ENCODE measurements around the gene ADCY3.

ADCY3 gene

DNA sequence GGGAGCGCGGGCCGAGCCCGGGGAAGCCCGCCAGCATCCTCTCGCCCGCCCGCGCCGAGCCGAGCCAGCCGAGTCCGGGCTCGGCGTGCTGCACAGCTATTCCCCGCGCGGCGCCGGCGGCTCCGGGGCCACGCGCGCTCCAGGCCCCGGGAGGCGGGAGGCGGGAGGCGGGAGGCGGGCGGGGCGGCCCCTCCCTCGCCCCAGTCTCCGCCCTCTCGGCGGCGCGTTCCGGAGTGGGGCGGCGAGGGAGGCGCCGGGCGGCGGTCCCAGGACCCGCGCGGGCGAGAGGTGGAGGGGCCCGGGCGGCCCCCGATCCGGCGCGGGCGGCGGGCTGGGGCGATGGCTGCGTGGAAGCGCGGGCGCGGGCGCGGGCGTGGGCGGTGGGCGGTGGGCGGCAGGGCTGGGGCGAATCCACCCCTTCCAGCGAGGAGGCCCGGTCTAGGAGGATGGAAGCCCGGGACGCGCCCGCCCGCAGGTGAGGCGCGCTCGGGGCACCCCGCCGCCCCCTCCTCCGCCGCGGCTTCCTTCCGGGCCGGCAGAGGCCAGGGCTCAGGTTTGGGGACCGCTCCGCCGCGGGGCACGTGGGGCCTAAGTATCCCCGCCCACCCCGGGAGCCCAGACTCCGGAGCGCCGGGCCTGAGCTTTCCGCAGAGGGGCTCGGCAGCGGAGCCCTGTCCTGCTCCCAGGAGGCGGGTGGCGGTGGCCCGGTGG is at the start of gene ADCY3:
Gene ADCY3 (minus strand): TSS at position 140 of the 711 bp plus-strand sequence. CDS start 1,250 bp downstream, outside the sequence.
- DNase-seq (peak; percentile 70), ATAC-seq (peak; percentile 37)
- peak within 1 kb of the TSS; percentile 94 for H3K4me3 Mint-ChIP-seq
- no peaks in the 10 kb centered on the region for H3K27me3 Mint-ChIP-seq
- H3K36me3 Mint-ChIP-seq (ENCODE audit: low read depth), result peaks cover 18% of the 10 kb centered on the region
- no peaks in the 10 kb centered on the region for H3K9me3 Mint-ChIP-seq
- peaks cover 36% of the 10 kb centered on the region for H3K4me1 Mint-ChIP-seq
- H3K27ac Mint-ChIP-seq, result peak within 1 kb of the TSS; percentile 92

DNA sequence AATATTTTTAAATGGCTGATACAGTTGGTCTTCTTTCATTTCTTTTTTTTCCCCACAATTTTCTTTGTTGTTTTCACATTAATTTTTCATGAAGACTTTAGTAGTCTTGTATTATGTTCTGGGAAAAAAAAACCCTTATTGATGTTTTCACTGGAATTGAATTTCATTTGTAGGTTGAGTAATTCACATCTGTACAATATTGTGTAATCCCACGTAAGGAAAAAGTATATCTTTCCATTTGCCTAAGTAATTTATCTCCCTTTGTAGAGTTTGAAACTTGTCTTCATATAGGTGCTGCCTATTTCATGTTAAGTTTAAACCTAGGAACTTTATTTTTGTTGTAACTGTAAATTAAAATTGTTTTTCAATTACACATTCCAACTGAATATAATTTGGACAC is 49.7 kb upstream of the ADCY3 start:
- Mint-ChIP-seq H3K4me3 (no peak overlapping the region), H3K4me1 (peaks cover 24% of the 10 kb centered on the region), H3K9me3 (no peaks in the 10 kb centered on the region), H3K27me3 (no peaks in the 10 kb centered on the region), H3K27ac (no peak overlapping the region), H3K36me3 (ENCODE audit: low read depth) (peaks cover 15% of the 10 kb centered on the region)
- DNase-seq, result no peak
- no peak for ATAC-seq

DNA sequence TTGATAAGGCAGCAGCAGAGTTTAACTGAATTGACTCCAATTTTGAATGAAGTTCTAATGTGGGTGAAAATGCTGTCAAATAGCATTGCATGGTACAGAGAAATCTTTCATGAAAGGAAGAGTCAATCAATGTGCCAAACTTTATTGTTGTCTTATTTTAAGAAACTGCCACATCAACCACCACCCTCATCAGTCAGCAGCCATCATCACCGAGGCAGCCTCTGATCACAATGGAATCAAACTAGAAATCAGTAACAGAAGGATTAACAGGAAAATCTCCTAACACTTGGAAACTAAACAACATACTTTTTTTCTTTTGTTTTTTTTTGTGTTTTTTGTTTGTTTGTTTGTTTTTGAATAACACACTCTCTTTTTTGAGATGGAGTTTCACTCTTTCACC is 41.9 kb upstream of the ADCY3 start:
- DNase-seq (no peak), ATAC-seq (no peak)
- peaks cover 58% of the 10 kb centered on the region for H3K36me3 Mint-ChIP-seq (ENCODE audit: low read depth)
- no peak overlapping the region for H3K27ac Mint-ChIP-seq
- H3K9me3 Mint-ChIP-seq, result no peaks in the 10 kb centered on the region
- no peak overlapping the region for H3K4me3 Mint-ChIP-seq
- no peaks in the 10 kb centered on the region for H3K27me3 Mint-ChIP-seq
- H3K4me1 Mint-ChIP-seq, result peaks cover 3% of the 10 kb centered on the region

DNA sequence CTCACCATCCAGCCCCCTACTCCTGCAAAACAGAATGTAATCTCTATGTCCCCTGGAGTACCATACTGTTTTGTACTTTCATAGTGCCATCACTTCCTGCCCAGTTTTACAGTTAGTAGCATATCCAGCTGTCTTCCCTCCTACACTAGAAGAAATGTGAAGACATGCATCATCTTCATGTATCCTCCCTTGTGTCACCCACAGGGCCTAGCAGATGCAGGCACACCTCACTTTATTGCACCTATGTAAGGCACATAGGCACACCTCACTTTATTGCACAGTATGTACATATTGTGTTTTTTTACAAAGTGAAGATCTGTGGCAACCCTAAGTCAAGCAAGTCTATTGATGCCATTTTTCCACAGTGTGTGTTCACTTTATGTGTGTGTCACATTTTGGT is 39.7 kb upstream of the ADCY3 start:
- ATAC-seq (no peak), DNase-seq (no peak)
- Mint-ChIP-seq H3K4me1 (peaks cover 3% of the 10 kb centered on the region), H3K36me3 (ENCODE audit: low read depth) (peaks cover 70% of the 10 kb centered on the region), H3K27ac (no peak overlapping the region), H3K9me3 (peaks cover 11% of the 10 kb centered on the region), H3K4me3 (no peak overlapping the region), H3K27me3 (no peaks in the 10 kb centered on the region)

DNA sequence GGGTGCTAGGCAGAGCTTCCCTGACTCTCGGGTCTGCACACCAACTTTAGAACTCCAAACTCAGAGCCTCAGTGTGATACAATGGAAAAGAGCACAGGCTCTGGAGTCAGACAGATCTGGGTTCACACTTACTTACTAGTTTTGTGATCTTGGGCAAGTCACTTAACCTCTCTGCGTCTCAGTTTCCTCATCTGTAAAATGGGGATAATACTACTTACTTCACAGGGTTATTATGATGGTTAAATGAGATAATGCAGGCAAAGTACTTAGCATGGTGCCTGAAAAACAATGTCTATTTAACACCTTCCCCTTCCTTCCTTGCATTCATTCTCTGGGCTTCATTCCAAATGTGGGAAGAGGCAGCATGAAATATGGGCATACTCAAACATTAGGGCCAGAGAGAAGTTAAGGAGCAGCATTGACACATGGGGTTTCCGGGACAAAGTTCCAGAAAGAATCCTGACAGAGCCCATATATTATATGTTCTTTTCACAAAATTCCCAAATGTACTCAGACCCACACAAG is 38.4 kb upstream of the ADCY3 start:
- no peak for ATAC-seq
- H3K27ac Mint-ChIP-seq, result no peak overlapping the region

GRCh38 chr2:24957976-24958375 is 37.9 kb upstream of the ADCY3 start:
- Mint-ChIP-seq H3K27ac (no peak overlapping the region), H3K9me3 (peaks cover 11% of the 10 kb centered on the region), H3K4me3 (no peak overlapping the region), H3K27me3 (no peaks in the 10 kb centered on the region), H3K36me3 (ENCODE audit: low read depth) (peaks cover 68% of the 10 kb centered on the region), H3K4me1 (peaks cover 3% of the 10 kb centered on the region)
- DNase-seq (no peak), ATAC-seq (no peak)

More for the DNA sequence above, 38.4 kb upstream of the ADCY3 start:
- Mint-ChIP-seq H3K36me3 (ENCODE audit: low read depth) (peaks cover 69% of the 10 kb centered on the region), H3K4me1 (peaks cover 3% of the 10 kb centered on the region), H3K9me3 (peaks cover 11% of the 10 kb centered on the region), H3K4me3 (no peak overlapping the region), H3K27me3 (no peaks in the 10 kb centered on the region)
- DNase-seq, result no peak

DNA sequence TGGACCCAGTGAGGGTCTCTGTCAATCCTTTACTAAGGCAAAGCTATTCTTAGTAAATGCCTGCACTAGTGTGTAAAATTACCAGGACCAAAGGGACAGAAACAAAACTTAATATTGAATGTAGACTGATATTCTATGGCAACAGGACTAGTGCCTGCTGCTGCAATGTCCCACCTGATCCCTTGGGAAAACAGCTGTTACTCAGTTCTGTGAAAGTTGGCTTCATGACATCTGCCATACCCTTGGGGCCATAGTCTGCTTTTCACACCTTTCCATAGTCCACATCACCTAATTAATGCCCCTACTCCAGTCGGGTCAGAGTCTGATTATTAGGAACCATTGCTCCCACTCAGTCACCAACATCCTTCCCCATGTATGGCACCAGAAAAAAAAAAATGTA is 37.2 kb upstream of the ADCY3 start:
- peaks cover 11% of the 10 kb centered on the region for H3K9me3 Mint-ChIP-seq
- no peak overlapping the region for H3K27ac Mint-ChIP-seq
- no peak overlapping the region for H3K4me3 Mint-ChIP-seq
- DNase-seq, result no peak
- H3K4me1 Mint-ChIP-seq, result peaks cover 3% of the 10 kb centered on the region
- no peak for ATAC-seq
- H3K27me3 Mint-ChIP-seq, result no peaks in the 10 kb centered on the region
- H3K36me3 Mint-ChIP-seq (ENCODE audit: low read depth), result peaks cover 64% of the 10 kb centered on the region

GRCh38 chr2:24955921-24956320 is 35.9 kb upstream of the ADCY3 start:
- Mint-ChIP-seq H3K4me1 (peaks cover 3% of the 10 kb centered on the region), H3K27me3 (no peaks in the 10 kb centered on the region), H3K9me3 (peaks cover 11% of the 10 kb centered on the region), H3K27ac (no peak overlapping the region), H3K4me3 (no peak overlapping the region), H3K36me3 (ENCODE audit: low read depth) (peaks cover 66% of the 10 kb centered on the region)
- no peak for ATAC-seq
- DNase-seq, result no peak

- DNase-seq (no peak), ATAC-seq (no peak)
- H3K27ac Mint-ChIP-seq, result no peak overlapping the region
- H3K36me3 Mint-ChIP-seq (ENCODE audit: low read depth), result peaks cover 68% of the 10 kb centered on the region
- no peak overlapping the region for H3K4me3 Mint-ChIP-seq
- no peaks in the 10 kb centered on the region for H3K27me3 Mint-ChIP-seq
- peaks cover 11% of the 10 kb centered on the region for H3K9me3 Mint-ChIP-seq
- peaks cover 3% of the 10 kb centered on the region for H3K4me1 Mint-ChIP-seq
Observed at GRCh38 chr2:24955232-24955631, 35.2 kb upstream of the ADCY3 start.

DNA sequence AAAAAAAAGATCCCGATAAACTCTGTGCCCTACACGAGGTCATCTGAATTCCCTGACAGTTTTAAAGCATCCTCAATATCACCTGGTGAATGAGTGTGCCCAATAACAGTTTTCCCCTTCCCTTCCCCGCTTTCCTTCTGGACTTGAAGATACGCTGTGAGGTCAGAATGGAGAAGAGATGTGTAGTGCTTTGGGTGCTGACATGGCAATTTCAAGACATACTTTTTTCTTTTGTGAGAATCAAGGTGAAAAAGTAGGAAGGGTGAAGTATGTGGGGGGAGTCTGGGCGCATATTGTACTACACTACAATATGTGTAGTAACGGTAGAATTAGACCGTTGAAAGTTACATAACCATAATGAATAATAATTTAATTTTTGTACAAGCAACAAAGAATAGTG is 30.1 kb upstream of the ADCY3 start:
- no peak overlapping the region for H3K27ac Mint-ChIP-seq
- no peaks in the 10 kb centered on the region for H3K4me1 Mint-ChIP-seq
- peaks cover 29% of the 10 kb centered on the region for H3K36me3 Mint-ChIP-seq (ENCODE audit: low read depth)
- no peak overlapping the region for H3K4me3 Mint-ChIP-seq
- no peaks in the 10 kb centered on the region for H3K27me3 Mint-ChIP-seq
- no peak for ATAC-seq
- peaks cover 3% of the 10 kb centered on the region for H3K9me3 Mint-ChIP-seq
- no peak for DNase-seq

DNA sequence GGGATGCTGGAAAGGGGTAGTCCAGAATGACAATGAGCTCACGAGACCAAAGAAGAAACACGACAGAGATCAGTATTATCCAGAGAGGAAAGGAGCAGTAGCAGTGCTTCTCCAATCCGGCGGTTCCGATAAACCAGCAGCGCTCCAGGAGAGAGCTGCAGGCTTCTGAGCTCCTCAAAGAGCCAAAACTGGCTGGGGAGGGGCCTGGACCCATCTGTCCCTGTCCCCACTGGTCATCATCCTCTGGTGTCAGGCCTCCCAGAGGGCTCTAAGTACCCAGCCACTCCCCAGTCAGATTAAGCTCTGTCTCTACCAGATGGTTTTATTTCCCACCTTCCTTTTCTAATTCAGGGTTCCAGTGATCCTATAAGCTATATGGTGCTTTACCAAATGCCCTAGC is 28.5 kb upstream of the ADCY3 start:
- no peaks in the 10 kb centered on the region for H3K4me1 Mint-ChIP-seq
- no peak for DNase-seq
- no peak overlapping the region for H3K4me3 Mint-ChIP-seq
- no peak for ATAC-seq
- no peaks in the 10 kb centered on the region for H3K27me3 Mint-ChIP-seq
- no peak overlapping the region for H3K27ac Mint-ChIP-seq
- peaks cover 17% of the 10 kb centered on the region for H3K36me3 Mint-ChIP-seq (ENCODE audit: low read depth)
- H3K9me3 Mint-ChIP-seq, result no peaks in the 10 kb centered on the region

DNA sequence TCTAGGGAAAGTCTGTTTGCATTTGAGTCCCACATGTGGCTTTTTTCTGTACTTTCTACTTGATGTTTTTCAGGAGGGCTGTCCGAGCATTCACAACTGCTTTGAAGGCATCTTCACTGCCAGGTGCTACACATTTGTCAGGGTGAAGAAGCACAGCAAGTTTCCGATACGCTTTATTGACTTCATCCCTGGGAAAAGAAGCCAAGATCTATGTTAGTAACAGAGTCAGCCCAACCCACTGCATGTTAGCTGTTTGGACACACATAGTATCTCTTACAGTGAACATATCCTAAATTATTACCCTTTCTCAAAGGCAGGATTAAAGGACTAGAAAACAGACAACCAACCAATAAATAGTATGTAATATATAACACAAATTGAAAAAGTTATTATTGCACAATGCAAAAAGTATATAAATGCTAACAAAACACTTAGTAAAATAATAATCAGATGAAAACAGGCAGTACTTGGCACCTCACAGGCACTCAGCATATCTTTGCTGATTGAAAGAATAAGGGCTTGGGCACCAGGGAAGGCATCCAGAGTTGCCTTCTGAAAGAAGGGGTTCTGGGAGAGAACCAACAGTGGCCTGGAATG is 27.6 kb upstream of the ADCY3 start:
- H3K4me3 Mint-ChIP-seq, result no peak overlapping the region
- peaks cover 16% of the 10 kb centered on the region for H3K36me3 Mint-ChIP-seq (ENCODE audit: low read depth)
- no peaks in the 10 kb centered on the region for H3K4me1 Mint-ChIP-seq
- no peaks in the 10 kb centered on the region for H3K9me3 Mint-ChIP-seq
- H3K27ac Mint-ChIP-seq, result no peak overlapping the region
- ATAC-seq (no peak), DNase-seq (no peak)
- no peaks in the 10 kb centered on the region for H3K27me3 Mint-ChIP-seq

GRCh38 chr2:24945907-24946306 is 25.9 kb upstream of the ADCY3 start:
- H3K27me3 Mint-ChIP-seq, result no peaks in the 10 kb centered on the region
- no peaks in the 10 kb centered on the region for H3K4me1 Mint-ChIP-seq
- peaks cover 8% of the 10 kb centered on the region for H3K36me3 Mint-ChIP-seq (ENCODE audit: low read depth)
- DNase-seq, result no peak
- no peak for ATAC-seq
- H3K9me3 Mint-ChIP-seq, result no peaks in the 10 kb centered on the region
- no peak overlapping the region for H3K27ac Mint-ChIP-seq
- H3K4me3 Mint-ChIP-seq, result no peak overlapping the region

GRCh38 chr2:24943427-24944053 is 23.5 kb upstream of the ADCY3 start:
- ATAC-seq (no peak), DNase-seq (no peak)
- Mint-ChIP-seq H3K4me1 (no peaks in the 10 kb centered on the region), H3K4me3 (no peak overlapping the region), H3K9me3 (no peaks in the 10 kb centered on the region), H3K27me3 (no peaks in the 10 kb centered on the region), H3K36me3 (ENCODE audit: low read depth) (peaks cover 5% of the 10 kb centered on the region), H3K27ac (no peak overlapping the region)

DNA sequence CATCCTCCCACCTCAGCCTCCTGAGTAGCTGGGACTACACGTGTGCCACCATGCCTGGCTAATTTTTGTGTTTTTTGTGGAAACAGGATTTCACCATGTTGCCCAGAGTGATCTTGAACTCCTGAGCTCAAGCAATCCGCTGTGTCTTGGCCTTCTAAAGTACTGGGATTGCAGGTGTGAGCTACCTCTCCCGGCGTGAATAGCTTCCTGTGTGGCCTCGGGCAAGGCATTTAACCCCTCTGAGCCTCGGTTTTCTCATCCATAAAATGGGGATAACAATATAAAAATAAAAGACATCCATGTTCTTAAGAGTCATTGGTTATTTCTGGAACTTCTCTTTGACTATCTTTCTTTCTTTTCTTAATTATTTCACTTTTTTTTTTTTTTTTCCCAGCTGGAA is 19.3 kb upstream of the ADCY3 start:
- no peaks in the 10 kb centered on the region for H3K4me1 Mint-ChIP-seq
- peaks cover 3% of the 10 kb centered on the region for H3K27me3 Mint-ChIP-seq
- no peak overlapping the region for H3K4me3 Mint-ChIP-seq
- no peak for DNase-seq
- peaks cover 3% of the 10 kb centered on the region for H3K36me3 Mint-ChIP-seq (ENCODE audit: low read depth)
- H3K27ac Mint-ChIP-seq, result no peak overlapping the region
- H3K9me3 Mint-ChIP-seq, result no peaks in the 10 kb centered on the region
- ATAC-seq, result no peak
